K562 (cell line): ENCODE data around the gene ZNHIT2. TPM values are rescaled to one million over a fixed set of nuclear protein-coding genes. Genes with fewer than 3 reads are reported as not detected.

ENCODE experiments used
- ASH1L ChIP-seq: fragments of 450-650 bp; IDR thresholded peaks from 2 replicates; pipeline ENCODE4 v1.6.1; 2018; ENCODE audit warnings: borderline replicate concordance, mild to moderate bottlenecking, low read depth; ENCODE audit not compliant: partially characterized antibody
- BACH1 ChIP-seq: fragments of 200-800 bp; sonication (Bioruptor generic); IDR thresholded peaks from 2 replicates; pipeline ENCODE4 v1.6.1; 2016; ENCODE audit warnings: missing genetic modification characterization, missing compliant biosample characterization
- C11orf30 ChIP-seq: fragments of 450-650 bp; IDR thresholded peaks from 2 replicates; pipeline ENCODE4 v1.6.1; 2016; ENCODE audit warnings: low read depth, mild to moderate bottlenecking
- HNRNPK ChIP-seq: fragments of 200-400 bp; formaldehyde crosslinking; IDR thresholded peaks from one replicate; pipeline ENCODE4 v1.6.1; 2018; ENCODE audit warnings: mild to moderate bottlenecking, low read depth, low read length; ENCODE audit not compliant: poor library complexity, severe bottlenecking
- JUN ChIP-seq, 2 experiments: sonication (generic) in 1 of 2; formaldehyde crosslinking in 1 of 2; IDR thresholded peaks; 2 replicates each; pipeline versions ENCODE4 v1.6.1 to v1.8.0; 2012 to 2022; ENCODE audit warnings: borderline replicate concordance in 2 of 2, mild to moderate bottlenecking in 2 of 2, improper control_type of control experiment in 1 of 2, low read depth in 1 of 2, low read length in 1 of 2, missing genetic modification reagents in 1 of 2
- MNT ChIP-seq, 2 experiments: fragments of 450-650 bp; conservative IDR thresholded peaks; 2 replicates each; pipeline ENCODE4 v1.6.1; 2017; ENCODE audit warnings: mild to moderate bottlenecking in 2 of 2, moderate library complexity in 2 of 2
- NCOR1 ChIP-seq: fragments of 450-650 bp; IDR thresholded peaks from 2 replicates; pipeline ENCODE4 v1.6.1; 2016; ENCODE audit warnings: mild to moderate bottlenecking, moderate library complexity
- NR4A1 ChIP-seq, 2 experiments: fragments of 250-450 bp in 1 of 2; fragments of 450-650 bp in 1 of 2; sonication (Bioruptor Pico) in 1 of 2; IDR thresholded peaks; 2 replicates each; pipeline versions ENCODE4 v1.4.0 to v1.6.1; 2016 to 2020; ENCODE audit warnings: mild to moderate bottlenecking in 2 of 2, missing compliant biosample characterization in 1 of 2, missing genetic modification characterization in 1 of 2, moderate library complexity in 1 of 2
- PHF8 ChIP-seq: fragments of 200-600 bp; sonication (generic); IDR thresholded peaks from 2 replicates; pipeline ENCODE4 v1.6.1; 2012; ENCODE audit warnings: mixed run types, mild to moderate bottlenecking, inconsistent platforms, low read length, moderate library complexity, borderline replicate concordance
- SMARCA5 ChIP-seq: fragments of 450-650 bp; IDR thresholded peaks from 2 replicates; pipeline ENCODE4 v1.6.1; 2016
- STAT5A ChIP-seq: IDR thresholded peaks from 2 replicates; pipeline ENCODE4 v1.6.1; 2012; ENCODE audit warnings: low read length, inconsistent platforms, borderline replicate concordance
- TCF7 ChIP-seq: sonication (generic); IDR thresholded peaks from 2 replicates; pipeline ENCODE4 v1.6.1; 2016; ENCODE audit warnings: antibody characterized with exemption, borderline replicate concordance
- THAP7 ChIP-seq: fragments of 250-450 bp; sonication (Bioruptor Pico); IDR thresholded peaks from 2 replicates; pipeline ENCODE4 v1.5.0; 2021
- ZBTB12 ChIP-seq: fragments of 250-450 bp; sonication (Bioruptor Pico); IDR thresholded peaks from 2 replicates; pipeline ENCODE4 v1.4.0; 2020
- ZFPM2 ChIP-seq: fragments of 250-450 bp; sonication (Bioruptor Pico); IDR thresholded peaks from 2 replicates; pipeline ENCODE4 v1.5.1; 2022; ENCODE audit warnings: mild to moderate bottlenecking
- ZNF232 ChIP-seq: sonication (generic); formaldehyde crosslinking; IDR thresholded peaks from 2 replicates; pipeline ENCODE4 v1.8.0; 2022; ENCODE audit warnings: mild to moderate bottlenecking, missing genetic modification reagents
- ZNF253 ChIP-seq: fragments of 250-450 bp; sonication (Bioruptor Pico); conservative IDR thresholded peaks from 2 replicates; pipeline ENCODE4 v1.6.1; 2021; ENCODE audit warnings: mild to moderate bottlenecking
- ZNF696 ChIP-seq: fragments of 250-450 bp; sonication (Bioruptor Pico); conservative IDR thresholded peaks from 2 replicates; pipeline ENCODE4 v1.4.0; 2020; ENCODE audit warnings: mild to moderate bottlenecking, moderate library complexity
- polyA plus RNA-seq, 8 experiments: library from polyadenylated mRNA; depleted of rRNA in 4 of 8; stranded (reverse) in 5 of 8; unstranded in 3 of 8; fragments of >200 nt; fragmentation: Nextera tagmentation in 2 of 8; fragmentation: Illumina TruSeq in 1 of 8; extraction: Ambion mirVana in 2 of 8; extraction: Trizol in 1 of 8; gene quantifications; 2 replicates each; pipeline versions ENCODE4 v1.2.1 to v1.2.3, GENCODE V29; 2011 to 2014; ENCODE audit warnings: inconsistent platforms in 1 of 8, missing spikeins in 1 of 8
- total RNA-seq, 7 experiments: library from RNA; depleted of rRNA in 6 of 7; stranded (reverse); fragments of >200 nt in 6 of 7; fragmentation: Illumina TruSeq in 2 of 7; extraction: Trizol in 2 of 7; gene quantifications; 2 replicates each; pipeline versions ENCODE4 v1.2.1 to v1.2.3, GENCODE V29; 2011 to 2021; ENCODE audit warnings: low replicate concordance in 1 of 7
- TF ChIP-seq, protein P1 (sequence below), 3 experiments: fragments of 200-800 bp in 1 of 3; fragments of 250-450 bp in 1 of 3; fragments of 450-650 bp in 1 of 3; sonication (Bioruptor Pico) in 1 of 3; sonication (Bioruptor generic) in 1 of 3; formaldehyde crosslinking in 1 of 3; IDR thresholded peaks; 2 replicates each; pipeline versions ENCODE4 v1.6.1 to v1.8.0; 2016 to 2022; ENCODE audit warnings: mild to moderate bottlenecking in 2 of 3, missing genetic modification characterization in 2 of 3, missing compliant biosample characterization in 1 of 3, moderate library complexity in 1 of 3

ZNHIT2 gene
- total and polyA plus RNA-seq, 9 of the 15 experiments (the other 6 are each of a cell fraction or from before 2014, with no cell fraction given), result 0.08 to 39.0 (median 2.5) TPM

DNA sequence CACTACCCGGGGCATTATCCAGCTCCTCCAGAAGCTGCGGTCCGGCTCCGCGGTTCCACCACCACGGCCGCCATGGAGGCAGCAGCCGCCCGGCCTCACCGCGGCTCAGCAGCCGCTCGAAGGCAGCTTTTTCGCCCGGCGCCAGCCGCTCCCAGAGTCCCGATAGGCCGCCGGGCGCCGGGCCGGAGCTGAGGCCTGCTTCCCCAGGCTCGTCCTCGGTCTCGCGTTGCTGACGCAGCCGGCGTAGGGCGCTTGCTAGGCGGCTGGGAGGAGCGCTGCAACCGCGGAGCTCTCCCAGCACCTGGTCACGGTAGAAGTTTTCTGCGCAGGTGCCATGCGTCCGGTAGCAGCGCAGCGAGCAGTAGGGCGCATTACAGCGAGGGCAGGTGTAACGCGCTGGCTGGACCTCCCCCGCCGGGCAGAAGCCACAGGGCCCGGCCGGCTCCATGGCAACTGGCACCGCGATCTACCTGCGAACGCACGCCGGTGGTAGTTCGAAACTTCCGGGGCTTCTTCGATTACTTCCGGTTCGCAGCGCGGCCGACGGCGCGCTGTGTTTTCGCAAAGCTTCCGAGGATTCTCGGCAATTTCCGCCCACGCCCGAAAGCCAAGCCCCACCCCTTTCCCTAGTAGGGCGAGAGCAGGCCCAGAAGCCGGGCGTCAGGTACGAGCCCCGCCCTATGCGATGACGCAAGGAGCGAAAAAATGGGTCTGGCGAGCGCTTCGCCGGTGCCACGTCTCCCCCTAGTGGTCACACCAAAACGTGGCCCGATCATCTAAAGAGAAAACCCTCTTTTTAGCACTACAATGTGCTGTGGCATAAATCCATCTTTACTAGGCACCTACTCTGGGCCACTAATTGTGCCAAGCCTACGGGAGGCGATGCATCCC, at the start of gene ZNHIT2 (continued):
- TF ChIP-seq THAP7, result 0 out of 2 replicates have a peak, but pooled peaks have one; percentile 13
- TF ChIP-seq SMARCA5, result no peak
- no peak for TF ChIP-seq HNRNPK
- no peak for TF ChIP-seq BACH1 (tag)
- TF ChIP-seq TCF7, result no peak
- no peak for TF ChIP-seq ZFPM2 (CRISPR knock-in tag)
- TF ChIP-seq PHF8, result peak; percentile 94
- TF ChIP-seq JUN (IDR thresholded peaks at IDR 0.05; ENCODE audit: borderline replicate concordance, low read depth, low read length), result peak; percentile 74; the same call in 1 of the 2 replicates
- TF ChIP-seq JUN (CRISPR knock-in tag; IDR thresholded peaks at IDR 0.05; ENCODE audit: borderline replicate concordance), result no peak
- TF ChIP-seq ZBTB12 (CRISPR knock-in tag), result peak; percentile 82
- no peak for TF ChIP-seq ZNF253 (CRISPR knock-in tag)
- peak; percentile 28 for TF ChIP-seq NCOR1
- peak; percentile 93 to 96 for TF ChIP-seq MNT (conservative IDR thresholded peaks at IDR 0.05)
- TF ChIP-seq, protein P1, sequence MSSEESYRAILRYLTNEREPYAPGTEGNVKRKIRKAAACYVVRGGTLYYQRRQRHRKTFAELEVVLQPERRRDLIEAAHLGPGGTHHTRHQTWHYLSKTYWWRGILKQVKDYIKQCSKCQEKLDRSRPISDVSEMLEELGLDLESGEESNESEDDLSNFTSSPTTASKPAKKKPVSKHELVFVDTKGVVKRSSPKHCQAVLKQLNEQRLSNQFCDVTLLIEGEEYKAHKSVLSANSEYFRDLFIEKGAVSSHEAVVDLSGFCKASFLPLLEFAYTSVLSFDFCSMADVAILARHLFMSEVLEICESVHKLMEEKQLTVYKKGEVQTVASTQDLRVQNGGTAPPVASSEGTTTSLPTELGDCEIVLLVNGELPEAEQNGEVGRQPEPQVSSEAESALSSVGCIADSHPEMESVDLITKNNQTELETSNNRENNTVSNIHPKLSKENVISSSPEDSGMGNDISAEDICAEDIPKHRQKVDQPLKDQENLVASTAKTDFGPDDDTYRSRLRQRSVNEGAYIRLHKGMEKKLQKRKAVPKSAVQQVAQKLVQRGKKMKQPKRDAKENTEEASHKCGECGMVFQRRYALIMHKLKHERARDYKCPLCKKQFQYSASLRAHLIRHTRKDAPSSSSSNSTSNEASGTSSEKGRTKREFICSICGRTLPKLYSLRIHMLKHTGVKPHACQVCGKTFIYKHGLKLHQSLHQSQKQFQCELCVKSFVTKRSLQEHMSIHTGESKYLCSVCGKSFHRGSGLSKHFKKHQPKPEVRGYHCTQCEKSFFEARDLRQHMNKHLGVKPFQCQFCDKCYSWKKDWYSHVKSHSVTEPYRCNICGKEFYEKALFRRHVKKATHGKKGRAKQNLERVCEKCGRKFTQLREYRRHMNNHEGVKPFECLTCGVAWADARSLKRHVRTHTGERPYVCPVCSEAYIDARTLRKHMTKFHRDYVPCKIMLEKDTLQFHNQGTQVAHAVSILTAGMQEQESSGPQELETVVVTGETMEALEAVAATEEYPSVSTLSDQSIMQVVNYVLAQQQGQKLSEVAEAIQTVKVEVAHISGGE (CRISPR knock-in tag; IDR thresholded peaks at IDR 0.05), result peak in 1 of 3 experiments; percentile 86; a peak in 2 of 6 replicates
- TF ChIP-seq ZNF232, result no peak
- peak; percentile 61; the same call in 1 of the 2 replicates for TF ChIP-seq NR4A1 (CRISPR knock-in tag; IDR thresholded peaks at IDR 0.05)
- TF ChIP-seq NR4A1 (tag; IDR thresholded peaks at IDR 0.05), result 0 out of 2 replicates have a peak, but pooled peaks have one; percentile 37
- peak; percentile 15; the same call in 1 of the 2 replicates for TF ChIP-seq STAT5A
- TF ChIP-seq ASH1L, result no peak
- no peak for TF ChIP-seq ZNF696 (CRISPR knock-in tag)
- peak; percentile 96 for TF ChIP-seq C11orf30
